AML-193 (cell line): Measurements from ENCODE around the gene NLRP9.
"Not testable (repeated sequence)": the region's sequence is repeated elsewhere in the genome, so short reads cannot be mapped to it uniquely, and the experiment has no call there.

Experiments used
- DNase-seq, 2 experiments: peaks; one replicate each; lab custom pipeline; 2025; lab: John Stamatoyannopoulos, UW

Gene NLRP9

DNA sequence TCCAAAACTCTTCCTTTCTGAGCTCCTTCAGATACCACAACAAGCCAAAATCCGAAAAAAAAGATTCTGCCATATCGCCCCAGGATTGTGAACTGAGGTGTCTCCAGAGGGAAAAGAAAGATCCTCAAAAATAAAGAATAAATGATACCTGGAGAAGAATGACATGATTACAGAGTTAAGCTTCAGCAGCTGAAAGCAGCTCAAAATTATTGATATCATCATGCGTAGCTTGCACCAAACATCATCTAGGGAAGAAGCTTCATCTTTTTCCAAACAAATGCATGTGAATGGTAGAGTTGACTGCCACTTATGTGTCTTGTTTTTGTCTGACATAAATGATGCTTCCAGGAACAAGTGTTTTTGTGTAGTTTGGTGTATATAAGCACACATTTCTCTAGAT is at the start of gene NLRP9:
Gene NLRP9 (minus strand): TSS at position 101 of the 400 bp plus-strand sequence. CDS start 28 bp downstream, at position 73.
- no peak for DNase-seq

DNA sequence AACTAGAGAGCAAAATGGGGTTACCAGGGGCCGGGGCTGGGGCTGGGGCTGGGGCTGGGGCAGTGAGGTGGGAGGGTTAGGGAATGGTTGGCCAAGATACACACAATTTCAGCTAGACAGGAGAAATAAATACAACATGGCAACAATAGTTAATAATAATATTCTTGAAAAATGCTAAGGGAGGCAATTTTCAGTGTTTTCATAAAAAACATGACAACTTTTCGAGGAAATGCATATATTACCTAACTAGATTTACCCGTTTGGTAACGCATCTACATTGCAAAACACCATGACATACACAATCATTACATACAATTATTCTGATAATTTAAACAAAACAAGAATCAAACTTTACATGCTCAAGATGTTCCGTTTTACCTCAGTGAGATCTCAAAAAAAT is 42.9 kb upstream of the NLRP9 start:
- DNase-seq, result no peak

DNA sequence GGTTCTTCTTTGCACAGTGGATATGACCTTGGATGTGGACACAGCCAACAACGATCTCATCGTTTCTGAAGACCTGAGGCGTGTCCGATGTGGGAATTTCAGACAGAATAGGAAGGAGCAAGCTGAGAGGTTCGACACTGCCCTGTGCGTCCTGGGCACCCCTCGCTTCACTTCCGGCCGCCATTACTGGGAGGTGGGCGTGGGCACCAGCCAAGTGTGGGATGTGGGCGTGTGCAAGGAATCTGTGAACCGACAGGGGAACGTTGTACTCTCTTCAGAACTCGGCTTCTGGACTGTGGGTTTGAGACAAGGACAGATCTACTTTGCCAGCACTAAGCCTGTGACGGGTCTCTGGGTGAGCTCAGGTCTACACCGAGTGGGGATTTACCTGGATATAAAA is 40.1 kb upstream of the NLRP9 start:
- DNase-seq, result no peak

DNA sequence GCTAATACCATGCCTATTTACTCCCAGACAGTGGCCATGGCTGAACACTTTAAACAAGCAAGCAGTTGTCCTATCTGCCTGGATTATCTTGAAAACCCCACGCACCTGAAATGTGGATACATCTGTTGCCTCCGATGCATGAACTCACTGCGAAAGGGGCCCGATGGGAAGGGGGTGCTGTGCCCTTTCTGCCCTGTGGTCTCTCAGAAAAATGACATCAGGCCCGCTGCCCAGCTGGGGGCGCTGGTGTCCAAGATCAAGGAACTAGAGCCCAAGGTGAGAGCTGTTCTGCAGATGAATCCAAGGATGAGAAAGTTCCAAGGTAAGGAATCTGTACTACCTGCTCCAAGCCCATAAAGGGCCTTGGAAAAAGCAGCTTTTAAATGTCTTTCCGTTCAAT is 39.3 kb upstream of the NLRP9 start:
- DNase-seq, result no peak

DNA sequence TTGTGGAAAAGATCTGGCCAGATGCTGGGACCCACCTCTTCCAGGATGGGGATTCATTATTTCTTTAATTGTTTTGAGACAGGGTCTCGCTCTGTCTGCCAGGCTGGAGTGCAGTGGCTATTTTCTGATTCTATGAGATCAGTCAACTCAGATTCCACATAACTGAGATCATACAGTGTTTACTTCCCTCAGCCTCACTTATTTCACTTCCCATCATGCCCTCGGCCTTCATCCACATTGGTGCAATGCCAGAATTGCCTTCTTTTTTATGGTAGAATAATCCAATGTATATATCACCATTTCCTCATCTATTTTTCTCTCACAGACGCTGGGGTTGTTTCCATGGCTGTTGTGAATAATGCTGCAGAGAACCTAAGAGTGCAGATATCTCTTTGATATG is 31.4 kb upstream of the NLRP9 start:
- not testable (repeated sequence) for DNase-seq

DNA sequence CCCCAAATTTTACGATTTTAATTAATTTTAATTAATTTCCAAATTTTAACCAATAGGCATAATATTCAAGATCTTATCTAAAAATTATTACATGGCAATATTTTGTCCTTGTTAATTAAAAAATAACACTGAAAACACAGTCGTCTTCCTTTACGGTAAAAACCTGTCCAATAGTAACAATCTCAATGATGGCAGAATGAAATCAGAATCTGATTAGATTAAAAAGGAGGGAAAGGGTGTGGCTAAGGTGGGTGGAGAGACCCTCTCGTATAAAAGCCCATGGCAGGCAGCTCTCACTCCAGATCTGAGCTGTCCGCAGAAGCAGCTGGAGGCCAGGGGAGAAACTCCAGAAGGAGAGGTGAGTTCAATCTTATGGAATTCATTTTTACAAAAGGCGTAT is 30.6 kb upstream of the NLRP9 start, which contains the start of gene RFPL4AL1:
Gene RFPL4AL1 (plus strand): TSS at position 301 of the 400 bp plus-strand sequence. CDS start 2,687 bp downstream, outside the sequence.
- not testable (repeated sequence) for DNase-seq

DNA sequence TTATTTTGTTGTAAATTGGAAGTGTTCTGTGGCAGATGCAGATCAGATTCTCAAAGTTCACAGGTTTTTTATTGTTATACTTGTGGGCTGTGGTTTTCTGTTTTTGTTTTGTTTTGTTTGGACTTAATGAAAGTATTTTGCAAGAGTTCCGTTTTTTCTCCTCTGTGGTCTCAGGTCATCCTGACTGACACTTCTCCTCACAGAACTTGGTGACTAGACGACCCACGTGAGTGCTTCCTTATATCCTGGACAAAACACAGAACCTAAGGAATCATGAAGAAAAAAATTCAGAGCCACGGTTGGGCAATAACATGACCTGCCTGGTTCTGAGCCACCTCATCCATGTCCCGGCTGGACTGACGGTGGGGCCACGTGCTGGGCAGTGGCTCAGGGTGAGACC is 28.3 kb upstream of the NLRP9 start:
- no peak for DNase-seq

DNA sequence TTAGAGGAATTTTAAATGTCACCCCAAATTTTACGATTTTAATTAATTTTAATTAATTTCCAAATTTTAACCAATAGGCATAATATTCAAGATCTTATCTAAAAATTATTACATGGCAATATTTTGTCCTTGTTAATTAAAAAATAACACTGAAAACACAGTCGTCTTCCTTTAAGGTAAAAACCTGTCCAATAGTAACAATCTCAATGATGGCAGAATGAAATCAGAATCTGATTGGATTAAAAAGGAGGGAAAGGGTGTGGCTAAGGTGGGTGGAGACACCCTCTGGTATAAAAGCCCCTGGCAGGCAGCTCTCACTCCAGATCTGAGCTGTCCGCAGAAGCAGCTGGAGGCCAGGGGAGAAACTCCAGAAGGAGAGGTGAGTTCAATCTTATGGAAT is 20.6 kb upstream of the NLRP9 start, which contains the start of gene RFPL4A:
Gene RFPL4A (plus strand): TSS at position 301 of the 400 bp plus-strand sequence. CDS start 2,704 bp downstream, outside the sequence.
- not testable (repeated sequence) for DNase-seq

DNA sequence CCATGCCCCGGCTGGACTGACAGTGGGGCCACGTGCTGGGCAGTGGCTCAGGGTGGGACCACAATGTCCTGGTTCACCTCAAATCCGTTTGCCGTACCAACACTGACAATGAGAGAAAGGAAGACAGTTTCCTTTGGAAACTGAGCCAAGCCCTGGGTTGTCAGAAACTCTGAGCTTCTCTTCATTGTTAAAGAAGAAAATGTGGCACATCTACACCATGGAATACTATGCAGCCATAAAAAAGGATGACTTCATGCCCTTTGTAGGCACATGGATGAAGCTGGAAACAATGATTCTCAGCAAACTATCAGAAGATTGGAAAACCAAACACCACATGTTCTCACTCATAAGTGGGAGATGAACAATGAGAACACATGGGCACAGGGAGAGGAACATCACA is 18.6 kb upstream of the NLRP9 start:
- DNase-seq, result not testable (repeated sequence)

DNA sequence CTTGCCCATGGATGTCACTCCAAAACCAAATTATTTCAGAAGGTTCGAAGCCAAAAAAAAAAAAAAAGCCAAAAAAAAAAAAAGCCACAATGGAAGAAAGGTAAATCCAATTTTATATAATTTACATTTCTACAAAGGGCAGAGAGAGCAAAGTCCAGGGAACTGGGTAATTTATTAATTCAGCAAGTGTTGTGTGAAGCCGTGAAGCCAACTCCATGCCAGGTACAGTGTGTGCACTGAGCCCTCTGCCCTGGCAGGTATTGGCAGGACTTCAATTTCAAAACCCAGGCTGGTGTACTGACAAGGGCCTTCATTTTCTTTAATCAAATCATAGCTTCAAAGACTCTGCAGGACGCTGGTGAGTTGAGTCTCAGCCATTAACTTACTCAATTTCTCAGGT is 15.2 kb upstream of the NLRP9 start:
- DNase-seq, result no peak

DNA sequence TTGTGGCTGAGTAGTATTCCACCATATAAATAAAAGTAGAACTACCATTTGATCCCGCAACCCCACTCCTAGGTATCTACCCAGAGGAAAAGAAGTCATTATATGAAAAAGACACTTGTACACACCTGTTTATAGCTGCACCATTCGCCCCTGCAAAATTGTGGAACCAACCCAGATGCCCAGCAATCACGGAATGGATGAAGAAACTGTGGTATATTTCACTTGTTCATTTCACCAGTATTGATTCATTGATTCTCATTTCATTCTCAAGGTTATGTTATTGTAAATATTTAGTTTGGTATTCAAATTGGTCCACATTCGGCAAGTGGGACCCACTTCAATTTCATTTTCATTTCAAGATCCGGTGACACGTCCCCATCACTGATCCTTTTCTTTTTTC is 12.5 kb upstream of the NLRP9 start:
- no peak for DNase-seq

DNA sequence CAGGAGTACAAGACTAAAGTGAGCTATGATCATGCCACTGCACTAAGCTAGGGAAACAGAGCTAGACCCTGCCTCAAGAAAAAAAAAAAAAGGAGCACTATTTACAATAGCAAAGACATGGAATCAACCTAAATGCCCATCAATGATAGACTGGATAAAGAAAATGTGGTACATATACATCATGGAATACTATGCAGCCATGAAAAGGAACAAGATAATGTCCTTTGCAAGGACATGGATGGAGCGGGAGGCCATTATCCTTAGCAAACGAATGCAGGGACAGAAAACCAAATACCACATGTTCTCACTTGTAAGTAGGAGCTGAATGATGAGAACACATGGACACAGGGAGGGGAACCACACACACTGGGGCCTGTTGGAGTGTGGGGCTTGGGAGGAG is 7.8 kb downstream of the NLRP9 start:
- DNase-seq, result not testable (repeated sequence)

DNA sequence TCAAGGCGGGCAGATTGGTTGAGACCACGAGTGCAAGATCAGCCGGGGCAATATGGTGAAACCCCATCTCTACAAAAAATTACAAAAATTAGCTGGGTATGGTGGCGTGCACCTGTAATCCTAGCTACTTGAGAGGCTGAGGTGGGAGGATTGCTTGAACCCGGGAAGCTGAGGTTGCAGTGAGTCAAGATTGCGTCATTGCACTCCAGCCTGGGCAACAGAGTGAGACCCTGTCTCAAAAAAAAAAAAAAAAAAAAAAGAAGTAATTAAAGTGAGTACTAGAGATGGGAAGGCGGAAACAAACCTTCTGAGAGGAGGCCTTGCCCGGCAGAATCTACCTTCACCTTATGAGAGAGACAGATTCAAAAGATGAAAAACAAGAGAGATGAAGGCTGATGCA is 14.7 kb downstream of the NLRP9 start:
- no peak for DNase-seq

DNA sequence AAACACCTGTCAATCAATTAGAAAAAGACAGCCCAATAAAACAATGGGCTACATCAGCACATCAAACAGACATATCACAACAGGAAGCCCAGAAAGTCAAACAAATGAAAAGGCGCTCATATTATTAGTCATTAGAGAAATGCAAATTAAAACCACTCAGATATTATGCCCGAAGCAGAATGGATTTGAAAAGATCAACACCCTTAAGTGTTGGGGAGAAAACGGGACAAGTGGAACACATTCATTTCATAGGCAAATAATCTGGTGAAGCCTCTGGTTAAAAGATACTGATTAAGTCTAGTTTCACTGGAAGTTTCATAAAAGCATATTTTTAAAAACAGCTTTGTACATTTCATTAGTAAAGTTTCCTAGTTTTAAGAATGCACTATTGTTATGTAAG is 17.4 kb downstream of the NLRP9 start:
- no peak for DNase-seq

DNA sequence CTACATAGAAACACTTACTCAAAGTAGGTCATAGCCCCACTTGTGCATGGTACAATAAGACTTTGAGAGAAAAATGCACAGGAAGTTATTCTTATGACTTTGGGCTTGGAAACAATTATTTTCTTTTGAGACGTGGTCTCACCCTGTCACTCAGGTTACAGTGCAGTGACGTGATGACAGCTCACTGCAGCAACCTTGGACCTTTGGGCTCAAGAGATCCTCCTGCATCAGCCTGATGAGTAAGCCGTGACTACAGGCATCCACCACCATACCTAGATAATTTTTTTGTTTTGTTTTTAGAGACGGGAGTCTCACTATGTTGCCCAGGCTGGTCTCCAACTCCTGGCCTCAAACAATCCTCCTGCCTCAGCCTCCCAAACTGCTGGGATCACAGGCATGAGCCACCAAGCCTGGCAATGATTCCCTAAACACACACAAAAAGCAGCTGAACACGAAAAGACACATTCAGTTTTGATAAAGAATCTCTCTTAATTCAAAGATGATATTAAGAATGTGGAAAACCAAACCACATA is 17.9 kb downstream of the NLRP9 start:
- no peak for DNase-seq

DNA sequence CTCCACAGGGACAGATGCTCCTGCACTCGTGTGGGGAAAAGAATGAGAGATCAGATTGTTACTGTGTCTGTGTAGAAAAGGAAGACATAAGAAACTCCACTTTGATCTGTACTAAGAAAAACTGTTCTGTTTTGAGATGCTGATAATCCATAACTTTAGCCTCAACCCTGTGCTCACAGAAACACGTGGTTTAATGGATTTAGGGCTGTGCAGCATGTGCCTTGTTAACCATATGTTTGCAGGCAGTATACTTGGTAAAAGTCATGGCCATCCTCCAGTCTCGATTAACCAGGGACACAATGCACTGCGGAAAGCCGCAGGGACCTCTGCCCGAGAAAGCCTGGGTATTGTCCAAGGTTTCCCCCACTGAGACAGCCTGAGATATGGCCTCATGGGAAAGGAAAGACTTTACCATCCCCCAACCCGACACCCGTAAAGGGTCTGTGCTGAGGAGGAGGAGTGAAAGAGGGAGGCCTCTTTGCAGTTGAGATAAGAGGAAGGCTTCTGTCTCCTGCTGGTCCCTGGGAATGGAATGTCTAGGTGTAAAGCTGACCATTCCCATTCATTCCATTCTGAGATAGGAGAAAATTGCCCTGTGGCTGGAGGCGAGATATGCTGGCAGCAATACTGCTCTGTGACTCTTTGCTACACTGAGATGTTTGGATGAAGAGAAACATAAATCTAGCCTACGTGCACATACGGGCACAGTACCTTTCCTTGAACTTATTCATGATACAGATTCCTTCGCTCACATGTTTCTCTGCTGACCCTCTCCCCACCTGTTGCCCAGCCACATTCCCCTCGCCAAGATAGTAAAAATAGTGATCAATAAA is 20.1 kb downstream of the NLRP9 start:
- not testable (repeated sequence) for DNase-seq

DNA sequence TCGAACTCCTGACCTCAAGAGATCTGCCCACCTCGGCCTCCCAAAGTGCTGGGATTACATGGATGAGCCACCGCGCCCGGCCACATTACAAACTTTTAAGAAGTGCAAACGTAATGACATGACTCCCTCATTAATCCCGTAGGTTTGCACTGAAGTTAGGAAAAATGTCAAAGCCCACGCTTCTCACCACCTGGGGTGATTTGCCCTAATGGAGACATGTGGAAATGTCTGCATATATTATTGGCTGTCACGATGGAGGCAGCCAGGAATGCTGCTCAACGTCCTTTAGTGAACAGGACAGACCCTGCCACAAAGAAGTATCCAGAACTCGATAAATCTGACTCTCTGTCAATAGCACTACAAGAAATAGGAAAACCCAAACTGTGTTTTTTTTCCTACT is 21.0 kb downstream of the NLRP9 start:
- no peak for DNase-seq

DNA sequence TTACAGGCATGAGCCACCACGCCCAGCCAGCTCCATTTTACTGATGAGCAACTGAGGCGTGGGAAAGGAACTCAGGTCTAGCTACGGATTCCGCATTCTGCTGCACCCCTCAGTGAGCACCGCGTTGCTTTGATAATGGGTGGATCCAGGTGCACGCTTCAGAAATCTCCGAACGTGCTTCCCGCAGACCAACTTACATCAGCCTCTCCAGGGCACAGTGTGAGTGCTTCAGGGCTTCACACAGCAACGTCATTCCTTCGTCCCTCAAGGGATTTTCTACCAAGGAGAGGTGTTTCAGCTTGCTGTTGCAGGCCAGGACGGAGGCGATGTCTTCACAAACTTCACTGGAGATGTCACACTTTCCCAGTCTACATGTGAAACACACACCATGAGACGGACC is 21.7 kb downstream of the NLRP9 start:
- DNase-seq, result no peak

DNA sequence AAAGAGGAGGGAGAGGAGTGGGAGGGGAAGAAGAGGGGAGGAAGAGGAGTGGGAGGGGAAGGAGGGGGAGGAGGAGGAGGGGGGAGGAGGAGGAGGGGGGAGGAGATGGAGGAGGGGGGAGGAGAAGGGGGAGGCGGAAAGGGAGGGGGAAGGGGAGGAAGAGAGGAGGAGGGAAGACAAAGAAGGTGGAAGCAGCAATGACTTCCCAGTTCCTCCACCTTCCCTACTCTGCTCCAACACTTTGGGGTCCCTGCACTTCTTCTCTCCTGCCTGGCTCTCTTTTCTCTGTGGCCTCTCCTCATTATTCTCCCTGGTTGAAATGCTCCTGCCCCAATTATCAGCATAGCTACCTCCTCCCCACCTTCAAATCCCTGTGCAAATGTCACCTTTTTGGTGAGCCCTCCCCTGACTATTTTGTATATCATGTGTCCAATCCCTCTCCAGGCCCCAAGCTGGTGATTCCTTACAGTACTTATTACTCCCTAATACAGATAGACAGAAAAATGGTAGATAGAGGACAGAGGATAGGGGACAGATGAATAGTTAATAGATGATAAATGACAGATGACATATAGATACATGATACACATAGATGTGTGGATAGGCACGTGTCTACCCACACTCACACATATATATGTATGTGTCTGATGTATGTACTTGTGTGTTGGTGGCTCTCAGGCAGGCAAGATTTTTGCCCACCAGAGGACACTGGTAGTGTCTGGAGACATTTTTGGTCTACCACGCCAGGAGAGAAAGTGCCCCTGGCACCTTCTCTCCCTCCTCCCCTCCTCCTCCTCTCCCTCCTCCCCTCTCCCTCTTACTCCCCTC is 25.2 kb downstream of the NLRP9 start:
- no peak for DNase-seq

DNA sequence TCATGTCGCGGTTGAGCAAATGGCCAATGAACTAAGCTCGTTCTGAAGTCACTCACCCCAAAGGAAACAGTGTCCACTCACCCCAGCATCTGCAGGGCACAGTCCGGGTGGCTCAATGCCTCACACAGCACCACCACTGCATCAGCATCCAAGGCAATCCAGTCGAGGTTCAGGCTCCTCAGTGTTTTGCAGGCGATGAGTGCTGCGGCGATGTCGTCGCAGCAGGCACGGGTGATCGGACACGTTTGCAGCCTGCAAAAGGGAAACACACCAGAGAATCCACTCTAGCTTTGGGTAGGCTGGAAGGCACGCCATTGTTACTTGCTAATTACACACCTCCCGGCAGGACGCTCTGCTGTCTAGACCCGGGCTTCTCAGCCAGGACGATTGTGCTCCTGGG is 26.5 kb downstream of the NLRP9 start:
- no peak for DNase-seq

DNA sequence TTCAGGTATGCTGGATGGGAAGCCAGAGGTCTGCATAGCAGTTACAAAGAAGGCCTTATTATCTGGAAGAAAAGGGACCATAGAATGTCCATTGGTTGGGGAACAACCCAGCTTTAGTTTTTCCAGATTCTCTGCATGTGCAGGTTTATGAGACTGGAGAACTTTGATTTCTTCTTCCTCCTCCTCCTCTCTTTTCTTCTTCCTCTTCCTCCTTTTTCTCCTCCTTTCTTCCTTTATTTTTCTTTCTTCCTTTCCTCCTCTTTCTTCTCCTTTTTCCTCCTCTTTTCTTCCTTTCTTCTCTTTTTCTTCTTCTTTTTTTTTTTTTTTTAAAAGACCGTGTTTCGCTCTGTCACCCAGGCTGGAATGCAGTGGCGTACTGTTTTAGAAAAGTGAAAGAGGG is 32.2 kb downstream of the NLRP9 start:
- DNase-seq, result no peak

DNA sequence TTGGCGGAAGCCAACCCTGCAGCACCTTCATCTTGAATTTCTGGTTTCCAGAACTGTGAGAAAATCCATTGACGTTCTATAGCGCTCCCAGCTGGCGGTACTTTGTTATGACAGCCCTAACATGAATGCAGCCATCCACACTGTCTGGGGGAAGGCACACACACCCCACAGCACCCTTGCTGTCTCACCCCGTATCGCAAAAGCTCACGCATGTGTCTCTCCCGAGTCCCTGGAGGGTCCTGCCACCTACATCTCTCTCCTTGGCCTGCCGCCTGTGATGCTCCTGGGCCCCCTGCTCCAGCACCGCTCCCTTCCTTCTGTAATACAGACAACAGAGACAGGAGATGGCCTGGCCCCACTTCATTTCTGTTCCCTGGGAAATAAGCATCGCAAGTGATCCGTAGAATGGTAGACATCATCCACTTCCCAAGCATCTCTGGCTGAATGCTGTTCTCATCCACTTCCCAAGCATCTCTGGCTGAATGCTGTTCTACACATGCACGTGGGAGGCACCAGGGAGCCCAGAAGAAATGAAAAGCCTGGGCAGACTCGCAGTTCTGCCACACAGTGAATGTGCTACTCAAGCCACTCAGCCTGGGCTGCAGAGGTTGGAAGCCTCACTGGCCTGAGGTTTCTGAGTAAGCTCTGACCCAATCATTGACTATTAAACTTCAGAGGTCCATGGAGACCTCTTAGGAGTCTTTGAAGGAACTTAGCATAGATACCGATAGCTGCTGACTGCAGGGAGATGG is 33.5 kb downstream of the NLRP9 start:
- no peak for DNase-seq
